ENCODE results near the gene LYRM4. TPM values are rescaled to one million over a fixed set of nuclear protein-coding genes. Genes with fewer than 3 reads are reported as not detected.

The LYRM4 gene
- total and polyA plus RNA-seq, 8 donors: 8.7 to 14.9 (median 12.6) TPM

- no peak for FAIRE-seq
- Histone ChIP-seq H3K27ac (no peak overlapping the region), H3K9me3 (no peaks in the 10 kb centered on the region), H3K36me3 (no peaks in the 10 kb centered on the region), H3K4me3 (no peak overlapping the region), H3K27me3 (no peaks in the 10 kb centered on the region), H3K4me1 (no peaks in the 10 kb centered on the region)
- no peak for DNase-seq
- no peak for ATAC-seq
- intact Hi-C loops (cut with DNase I): no loop called here
- TF ChIP-seq CTCF (IDR thresholded peaks at IDR 0.05): no peak
These were observed 96.7 kb downstream of the LYRM4 start for GRCh38 chr6:5164092-5164491.

GRCh38 chr6:5163247-5163646 lies 97.5 kb downstream of the LYRM4 start:
- Histone ChIP-seq H3K36me3 (no peaks in the 10 kb centered on the region), H3K27me3 (no peaks in the 10 kb centered on the region), H3K4me3 (no peak overlapping the region), H3K9me3 (no peaks in the 10 kb centered on the region), H3K4me1 (no peaks in the 10 kb centered on the region), H3K27ac (no peak overlapping the region)
- WGBS, 2 donors: 97 to 98% methylated on average over 6 of the region's 6 CpGs
- TF ChIP-seq CTCF (IDR thresholded peaks at IDR 0.05): no peak
- ATAC-seq (no peak), DNase-seq (no peak), FAIRE-seq (no peak)
- intact Hi-C loops (cut with DNase I): no loop called here

GRCh38 chr6:5162355-5162754 lies 98.4 kb downstream of the LYRM4 start:
- no peak for DNase-seq
- Histone ChIP-seq H3K9me3 (no peaks in the 10 kb centered on the region), H3K4me1 (no peaks in the 10 kb centered on the region), H3K27me3 (no peaks in the 10 kb centered on the region), H3K36me3 (no peaks in the 10 kb centered on the region), H3K27ac (no peak overlapping the region), H3K4me3 (no peak overlapping the region)
- intact Hi-C loops (cut with DNase I): no loop called here
- ATAC-seq: no peak
- WGBS, 2 donors: 88 to 94% methylated on average over 5 of the region's 5 CpGs
- TF ChIP-seq CTCF (IDR thresholded peaks at IDR 0.05): no peak
- FAIRE-seq: no peak

- ATAC-seq: no peak
- H3K4me3 ChIP-seq: no peak overlapping the region
- WGBS, 2 donors: 86 to 91% methylated on average over 4 of the region's 4 CpGs
These were observed 100.5 kb downstream of the LYRM4 start for GRCh38 chr6:5160206-5160605.

GRCh38 chr6:5159162-5159561 lies 101.6 kb downstream of the LYRM4 start:
- 72 to 88% methylated on average over 1 of the region's 1 CpG for WGBS, 2 donors
- Histone ChIP-seq H3K4me3 (no peak overlapping the region), H3K27me3 (no peaks in the 10 kb centered on the region), H3K27ac (no peak overlapping the region), H3K9me3 (no peaks in the 10 kb centered on the region), H3K4me1 (no peaks in the 10 kb centered on the region), H3K36me3 (no peaks in the 10 kb centered on the region)
- intact Hi-C loops (cut with DNase I): no loop called here
- TF ChIP-seq CTCF (IDR thresholded peaks at IDR 0.05): no peak
- ATAC-seq (no peak), DNase-seq (no peak), FAIRE-seq (no peak)

More at GRCh38 chr6:5160206-5160605, 100.5 kb downstream of the LYRM4 start:
- FAIRE-seq (no peak), DNase-seq (no peak)
- TF ChIP-seq CTCF (IDR thresholded peaks at IDR 0.05): no peak
- Histone ChIP-seq H3K9me3 (no peaks in the 10 kb centered on the region), H3K27me3 (no peaks in the 10 kb centered on the region), H3K36me3 (no peaks in the 10 kb centered on the region), H3K27ac (no peak overlapping the region), H3K4me1 (no peaks in the 10 kb centered on the region)
- intact Hi-C loops (cut with DNase I): no loop called here
